SK-N-SH treated with all-trans-retinoic acid at 6 μM for 48 hours (cell line): Measurements from ENCODE around the gene RFXAP.

Experiments used
- ESRRG ChIP-seq: fragments of 250-450 bp; sonication (Bioruptor Pico); IDR thresholded peaks from 2 replicates; pipeline ENCODE4 v1.6.1; 2021; ENCODE audit warnings: mild to moderate bottlenecking
- PPARA ChIP-seq: fragments of 250-450 bp; sonication (Bioruptor Pico); IDR thresholded peaks from 2 replicates; pipeline ENCODE4 v1.5.0; 2020; ENCODE audit warnings: mild to moderate bottlenecking, borderline replicate concordance
- TF ChIP-seq, protein P1 (sequence below): fragments of 250-450 bp; sonication (Bioruptor Pico); IDR thresholded peaks from 2 replicates; pipeline ENCODE4 v1.8.0; 2020; ENCODE audit warnings: mild to moderate bottlenecking, moderate library complexity, borderline replicate concordance

DNA sequence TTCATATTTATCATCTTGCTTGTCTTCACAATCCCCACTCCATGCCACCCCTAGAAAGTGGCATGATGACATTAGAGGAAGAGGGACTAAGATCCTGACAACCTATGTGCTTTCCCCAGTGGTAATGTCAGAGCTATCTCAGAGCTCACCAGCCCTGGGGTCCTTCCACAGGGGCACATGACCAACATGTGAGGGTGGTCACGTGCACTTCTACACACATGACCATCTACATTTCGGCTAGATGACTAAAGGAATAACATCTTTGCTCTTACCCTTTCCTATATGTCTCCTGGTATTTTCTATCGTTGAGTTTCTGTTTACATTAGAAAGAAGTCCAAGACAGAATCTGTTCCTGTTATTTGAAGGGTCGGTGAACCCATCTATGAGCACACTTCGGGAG lies 46.2 kb downstream of the RFXAP start:
- TF ChIP-seq PPARA (CRISPR knock-in tag) = no peak
- TF ChIP-seq, protein P1, sequence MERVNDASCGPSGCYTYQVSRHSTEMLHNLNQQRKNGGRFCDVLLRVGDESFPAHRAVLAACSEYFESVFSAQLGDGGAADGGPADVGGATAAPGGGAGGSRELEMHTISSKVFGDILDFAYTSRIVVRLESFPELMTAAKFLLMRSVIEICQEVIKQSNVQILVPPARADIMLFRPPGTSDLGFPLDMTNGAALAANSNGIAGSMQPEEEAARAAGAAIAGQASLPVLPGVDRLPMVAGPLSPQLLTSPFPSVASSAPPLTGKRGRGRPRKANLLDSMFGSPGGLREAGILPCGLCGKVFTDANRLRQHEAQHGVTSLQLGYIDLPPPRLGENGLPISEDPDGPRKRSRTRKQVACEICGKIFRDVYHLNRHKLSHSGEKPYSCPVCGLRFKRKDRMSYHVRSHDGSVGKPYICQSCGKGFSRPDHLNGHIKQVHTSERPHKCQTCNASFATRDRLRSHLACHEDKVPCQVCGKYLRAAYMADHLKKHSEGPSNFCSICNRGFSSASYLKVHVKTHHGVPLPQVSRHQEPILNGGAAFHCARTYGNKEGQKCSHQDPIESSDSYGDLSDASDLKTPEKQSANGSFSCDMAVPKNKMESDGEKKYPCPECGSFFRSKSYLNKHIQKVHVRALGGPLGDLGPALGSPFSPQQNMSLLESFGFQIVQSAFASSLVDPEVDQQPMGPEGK (CRISPR knock-in tag) = no peak
- no peak for TF ChIP-seq ESRRG
